Left lung (tissue), 14 donors: ENCODE data around the gene KCTD10. TPM values are rescaled to one million over a fixed set of nuclear protein-coding genes. Genes with fewer than 3 reads are reported as not detected.
A peak's percentile ranks its signal among the peaks of the same experiment; 100 is the strongest.

Experiments used
- ATAC-seq: fragments of 200-7000 bp; cut with Tn5 transposase; one replicate; pipeline ENCODE4 v1.9.1; 2020; ENCODE audit warnings: moderate library complexity
- DNase-seq, 4 donors: peaks; one replicate each; pipeline ENCODE4 v3.0.0-alpha.2; 2013 to 2020
- H3K27ac ChIP-seq, 2 donors: fragments of 200-600 bp; sonication (generic) in 1 of 2; one replicate each; pipeline versions ENCODE4 v1.5.0 to v1.8.0; 2020 to 2021
- H3K27me3 ChIP-seq, 2 donors: fragments of 200-600 bp; sonication (generic) in 1 of 2; one replicate each; pipeline versions ENCODE4 v1.5.0 to v1.8.0; 2020 to 2021
- H3K36me3 ChIP-seq, 2 donors: fragments of 200-600 bp; sonication (generic) in 1 of 2; one replicate each; pipeline versions ENCODE4 v1.5.0 to v1.8.0; 2020 to 2021
- H3K4me1 ChIP-seq, 2 donors: fragments of 200-600 bp; one replicate each; pipeline ENCODE4 v1.8.0; 2021
- H3K4me3 ChIP-seq, 2 donors: fragments of 200-600 bp; sonication (generic) in 1 of 2; one replicate each; pipeline versions ENCODE4 v1.5.0 to v1.8.0; 2020 to 2021; ENCODE audit warnings: mild to moderate bottlenecking in 1 of 2
- H3K9me3 ChIP-seq, 2 donors: fragments of 200-600 bp; sonication (generic) in 1 of 2; one replicate each; pipeline versions ENCODE4 v1.5.0 to v1.8.0; 2020 to 2021
- CTCF ChIP-seq, 2 donors: fragments of 200-600 bp; sonication (generic) in 1 of 2; IDR thresholded peaks; one replicate each; pipeline versions ENCODE4 v1.5.0 to v1.8.0; 2021; ENCODE audit warnings: antibody characterized with exemption in 2 of 2
- intact Hi-C, 2 donors: fragments of 100-400 bp; cut with DNase I; formaldehyde crosslinking; loops; one replicate each; pipeline versions ENCODE4 v1.11.2 to v1.14.2; 2022
- long read RNA-seq, 12 donors: library from polyadenylated mRNA in 2 of 12; unstranded in 2 of 12; transcript quantifications; one replicate each; pipeline ENCODE4 v2.0.0 and lab custom pipeline, GENCODE V29; 2019 to 2026
- polyA plus RNA-seq, 6 donors: library from polyadenylated mRNA; unstranded; fragments of 120-200 nt; gene quantifications; one replicate each; pipeline ENCODE4 v1.2.1, GENCODE V29; 2013; ENCODE audit not compliant: insufficient read length in 6 of 6
- total RNA-seq, 2 donors: library from RNA; stranded (reverse); fragmentation: NEBNext Ultra II Directional; extraction: Animal tissue kit (Norgen Biotek cat#: 25700); gene quantifications; one replicate each; pipeline ENCODE4 v1.2.1, GENCODE V29; 2021
- donor health status: DM: no; HTN: yes; CAD: no.
- donor health status: DM: no; HTN: no; CAD: no.

The KCTD10 gene
- 10 to 100 TPM; 58.3 to 68.2 TPM for total RNA-seq
- 10 to 100 TPM; 42.7 to 51.0 (median 47.3) TPM for polyA plus RNA-seq
- long read RNA-seq, donor 1, full-length matches to known transcripts = 18 of 18 reads
- long read RNA-seq, donor 1, partial matches to known transcripts = 0 of 18 reads
- long read RNA-seq, donor 1, other reads (novel, unspliced or antisense) = 0 of 18 reads
- long read RNA-seq, donor 2, full-length matches to known transcripts = 20 of 50 reads
- long read RNA-seq, donor 2, partial matches to known transcripts = 30 of 50 reads
- long read RNA-seq, donor 2, other reads (novel, unspliced or antisense) = 0 of 50 reads
- long read RNA-seq, donor 3, full-length matches to known transcripts = 12 of 12 reads
- long read RNA-seq, donor 3, partial matches to known transcripts = 0 of 12 reads
- long read RNA-seq, donor 3, other reads (novel, unspliced or antisense) = 0 of 12 reads
- long read RNA-seq, donor 4, full-length matches to known transcripts = 7 of 9 reads
- long read RNA-seq, donor 4, partial matches to known transcripts = 0 of 9 reads
- long read RNA-seq, donor 4, other reads (novel, unspliced or antisense) = 2 of 9 reads
- long read RNA-seq, donor 5, full-length matches to known transcripts = 11 of 11 reads
- long read RNA-seq, donor 5, partial matches to known transcripts = 0 of 11 reads
- long read RNA-seq, donor 5, other reads (novel, unspliced or antisense) = 0 of 11 reads
- long read RNA-seq, donor 6, full-length matches to known transcripts = 8 of 8 reads
- long read RNA-seq, donor 6, partial matches to known transcripts = 0 of 8 reads
- long read RNA-seq, donor 6, other reads (novel, unspliced or antisense) = 0 of 8 reads
- long read RNA-seq, donor 7, full-length matches to known transcripts = 4 of 4 reads
- long read RNA-seq, donor 7, partial matches to known transcripts = 0 of 4 reads
- long read RNA-seq, donor 7, other reads (novel, unspliced or antisense) = 0 of 4 reads
- long read RNA-seq, donor 8, full-length matches to known transcripts = 14 of 14 reads
- long read RNA-seq, donor 8, partial matches to known transcripts = 0 of 14 reads
- long read RNA-seq, donor 8, other reads (novel, unspliced or antisense) = 0 of 14 reads
- long read RNA-seq, donor 9 = 0 reads
- long read RNA-seq, donor 10, full-length matches to known transcripts = 13 of 20 reads
- long read RNA-seq, donor 10, partial matches to known transcripts = 1 of 20 reads
- long read RNA-seq, donor 10, other reads (novel, unspliced or antisense) = 6 of 20 reads
- long read RNA-seq, donor 11, full-length matches to known transcripts = 7 of 7 reads
- long read RNA-seq, donor 11, partial matches to known transcripts = 0 of 7 reads
- long read RNA-seq, donor 11, other reads (novel, unspliced or antisense) = 0 of 7 reads
- long read RNA-seq, donor 12, full-length matches to known transcripts = 10 of 10 reads
- long read RNA-seq, donor 12, partial matches to known transcripts = 0 of 10 reads
- long read RNA-seq, donor 12, other reads (novel, unspliced or antisense) = 0 of 10 reads

- no peak for TF ChIP-seq CTCF (IDR thresholded peaks at IDR 0.05)
- Histone ChIP-seq H3K27ac (peak within 1 kb of the TSS; percentile 89 to 97), H3K27me3 (no peaks in the 10 kb centered on the region), H3K36me3 (peaks cover 0 to 16% of the 10 kb centered on the region in 2 donors), H3K4me1 (peaks cover 20 to 50% of the 10 kb centered on the region in 2 donors), H3K4me3 (peak within 1 kb of the TSS; percentile 72 to 90), H3K9me3 (no peaks in the 10 kb centered on the region)
- DNase-seq = peak; percentile 89 to 93 (median 92)
- intact Hi-C loops = loop anchor here in 1 of 2 donors (2.0 kb wide), 1 partner anchor 45 kb away; no protein-coding TSS in a partner anchor
- peak; percentile 99 for ATAC-seq
Observed at GRCh38 chr12:109477185-109477962, at the start of gene KCTD10, which contains the start of gene UBE3B. KCTD10 (minus strand) TSS chr12:109477300; CDS start chr12:109477262, 38 bp downstream. UBE3B (plus strand) TSS chr12:109477634; CDS start chr12:109483552, 5,918 bp downstream.

GRCh38 chr12:109525279-109525585, 48.1 kb upstream of the KCTD10 start:
- Histone ChIP-seq H3K4me3 (no peak overlapping the region), H3K9me3 (no peaks in the 10 kb centered on the region), H3K4me1 (no peaks in the 10 kb centered on the region), H3K27ac (no peak overlapping the region), H3K27me3 (no peaks in the 10 kb centered on the region), H3K36me3 (peaks cover 0 to 100% of the 10 kb centered on the region in 2 donors)
- ATAC-seq = no peak
- TF ChIP-seq CTCF (IDR thresholded peaks at IDR 0.05) = no peak
- intact Hi-C loops = no loop called here
- DNase-seq = no peak

- TF ChIP-seq CTCF (IDR thresholded peaks at IDR 0.05) = no peak
- Histone ChIP-seq H3K27ac (no peak overlapping the region), H3K27me3 (no peaks in the 10 kb centered on the region), H3K36me3 (peaks cover 0 to 100% of the 10 kb centered on the region in 2 donors), H3K9me3 (no peaks in the 10 kb centered on the region), H3K4me3 (no peak overlapping the region), H3K4me1 (no peaks in the 10 kb centered on the region)
- no peak for DNase-seq
- no peak for ATAC-seq
- intact Hi-C loops = no loop called here
Observed at GRCh38 chr12:109524466-109525278, 47.6 kb upstream of the KCTD10 start.

GRCh38 chr12:109523504-109523903, 46.4 kb upstream of the KCTD10 start:
- no peak for ATAC-seq
- Histone ChIP-seq H3K27me3 (no peaks in the 10 kb centered on the region), H3K4me3 (no peak overlapping the region), H3K36me3 (peaks cover 0 to 97% of the 10 kb centered on the region in 2 donors), H3K4me1 (no peaks in the 10 kb centered on the region), H3K27ac (no peak overlapping the region), H3K9me3 (no peaks in the 10 kb centered on the region)
- no peak for TF ChIP-seq CTCF (IDR thresholded peaks at IDR 0.05)
- DNase-seq = no peak
- intact Hi-C loops = no loop called here
